Activated CD4-positive, alpha-beta T cell treated with anti-CD3 and anti-CD28 coated beads, Interleukin-2, amount 10 ng/mL, durations not matched to agents 24 days and 14 days (primary cell): ENCODE results near the gene CABP1. TPM values are rescaled to one million over a fixed set of nuclear protein-coding genes. Genes with fewer than 3 reads are reported as not detected.

Experiments
- DNase-seq: peaks from one replicate; pipeline ENCODE4 v3.0.0; 2022
- H3K27ac Mint-ChIP-seq: one replicate; pipeline ENCODE4 v1.8.0; 2022; ENCODE audit warnings: mild to moderate bottlenecking, mixed read lengths
- H3K27me3 Mint-ChIP-seq: one replicate; pipeline ENCODE4 v1.8.0; 2022; ENCODE audit warnings: mixed read lengths
- H3K36me3 Mint-ChIP-seq: one replicate; pipeline ENCODE4 v1.8.0; 2022; ENCODE audit warnings: low read depth, mild to moderate bottlenecking, mixed read lengths
- H3K4me1 Mint-ChIP-seq: one replicate; pipeline ENCODE4 v1.8.0; 2021; ENCODE audit warnings: mixed read lengths
- H3K4me3 Mint-ChIP-seq: one replicate; pipeline ENCODE4 v1.8.0; 2022; ENCODE audit warnings: mild to moderate bottlenecking, moderate library complexity, mixed read lengths
- H3K9me3 Mint-ChIP-seq: one replicate; pipeline ENCODE4 v1.8.0; 2021; ENCODE audit warnings: mixed read lengths
- intact Hi-C: fragments of 100-400 bp; cut with micrococcal nuclease; formaldehyde crosslinking; loops from one replicate; pipeline ENCODE4 v1.15.1; 2023
- total RNA-seq: library from RNA; stranded (reverse); gene quantifications from 2 replicates; pipeline ENCODE4 v1.2.3, GENCODE V29; 2022

CABP1 gene
- total RNA-seq, 1 donor from 2014 or later, result 0.16 TPM

DNA sequence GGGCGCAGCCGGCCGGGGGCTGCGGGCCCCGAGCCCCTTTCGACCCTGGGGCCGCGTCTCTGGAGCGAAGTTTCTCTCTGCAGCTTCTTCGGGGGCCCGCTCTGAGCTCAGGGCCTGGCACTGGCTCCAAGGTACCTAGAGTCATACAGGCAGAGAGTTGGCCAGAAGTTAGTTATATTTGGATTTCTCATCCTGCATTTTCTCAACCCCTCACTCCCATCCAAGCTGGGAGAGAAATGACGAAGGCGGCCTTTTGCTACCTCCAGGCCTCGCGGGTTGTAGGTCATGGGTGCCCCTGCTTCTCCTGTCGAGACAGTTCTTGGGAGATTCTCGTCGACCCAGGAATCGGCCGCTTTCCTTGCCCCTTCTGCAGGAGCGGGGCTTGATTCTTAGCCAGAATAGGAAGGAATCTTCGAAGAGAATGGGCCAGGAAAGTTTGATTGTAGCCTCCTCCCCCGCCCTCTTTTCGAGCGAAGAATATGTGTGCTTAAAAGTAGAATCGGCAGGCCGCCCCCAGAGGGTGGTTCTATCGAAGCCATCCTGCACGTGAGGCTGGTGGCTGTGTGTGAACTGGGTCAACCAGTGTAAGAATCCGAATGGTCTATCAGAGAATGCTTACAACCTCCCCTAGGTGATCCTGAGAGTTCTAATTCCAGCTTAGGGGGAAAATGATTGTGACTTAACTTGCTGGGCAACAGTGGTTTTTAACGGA is 47.3 kb downstream of the CABP1 start:
- Mint-ChIP-seq H3K4me1 (peaks cover 61% of the 10 kb centered on the region), H3K4me3 (peak overlapping the region; percentile 91), H3K27ac (peak overlapping the region; percentile 86), H3K36me3 (peaks cover 12% of the 10 kb centered on the region), H3K9me3 (no peaks in the 10 kb centered on the region), H3K27me3 (peaks cover 2% of the 10 kb centered on the region)
- intact Hi-C loops, result loop anchor here (1.0 to 5.0 kb wide), 5 partner anchors 24 to 940 kb away; partner anchors contain the start of genes COX6A1, DYNLL1 and ORAI1
- peak; percentile 78 for DNase-seq

DNA sequence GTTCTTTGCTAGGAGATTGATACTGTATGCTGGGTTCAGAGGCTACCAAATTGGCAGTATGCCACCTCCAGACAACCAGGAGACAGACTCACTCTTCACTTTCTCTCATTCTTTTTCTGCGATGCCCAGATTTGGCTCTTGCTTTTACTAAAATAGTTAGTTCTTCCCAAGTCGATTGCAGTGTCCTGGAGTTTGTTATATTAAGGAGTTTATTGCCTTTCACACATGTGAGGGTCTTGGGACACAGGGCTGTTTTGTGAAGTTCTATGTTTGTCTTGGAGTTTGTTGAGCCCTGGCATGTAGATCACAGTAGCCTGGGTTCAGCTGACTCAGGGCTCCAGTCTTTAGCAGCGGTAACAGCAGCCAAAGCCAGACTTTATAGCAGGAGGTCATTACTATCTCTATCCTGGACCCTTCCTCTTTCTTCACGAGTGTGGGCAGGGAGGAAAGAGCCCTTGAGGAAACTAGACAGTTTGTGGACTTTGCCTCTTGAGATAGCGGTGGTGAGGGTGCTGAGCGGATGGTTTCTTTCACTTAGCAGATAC is 48.2 kb downstream of the CABP1 start:
- H3K27ac Mint-ChIP-seq, result peak overlapping the region; percentile 86
- H3K4me3 Mint-ChIP-seq, result peak overlapping the region; percentile 91
- DNase-seq, result peak; percentile 69
- H3K27me3 Mint-ChIP-seq, result peaks cover 2% of the 10 kb centered on the region
- peaks cover 63% of the 10 kb centered on the region for H3K4me1 Mint-ChIP-seq
- H3K9me3 Mint-ChIP-seq, result no peaks in the 10 kb centered on the region
- peaks cover 18% of the 10 kb centered on the region for H3K36me3 Mint-ChIP-seq
- intact Hi-C loops, result loop anchor here (1.0 to 5.0 kb wide), 3 partner anchors 23 to 939 kb away; partner anchors contain the start of genes COX6A1 and ORAI1

DNA sequence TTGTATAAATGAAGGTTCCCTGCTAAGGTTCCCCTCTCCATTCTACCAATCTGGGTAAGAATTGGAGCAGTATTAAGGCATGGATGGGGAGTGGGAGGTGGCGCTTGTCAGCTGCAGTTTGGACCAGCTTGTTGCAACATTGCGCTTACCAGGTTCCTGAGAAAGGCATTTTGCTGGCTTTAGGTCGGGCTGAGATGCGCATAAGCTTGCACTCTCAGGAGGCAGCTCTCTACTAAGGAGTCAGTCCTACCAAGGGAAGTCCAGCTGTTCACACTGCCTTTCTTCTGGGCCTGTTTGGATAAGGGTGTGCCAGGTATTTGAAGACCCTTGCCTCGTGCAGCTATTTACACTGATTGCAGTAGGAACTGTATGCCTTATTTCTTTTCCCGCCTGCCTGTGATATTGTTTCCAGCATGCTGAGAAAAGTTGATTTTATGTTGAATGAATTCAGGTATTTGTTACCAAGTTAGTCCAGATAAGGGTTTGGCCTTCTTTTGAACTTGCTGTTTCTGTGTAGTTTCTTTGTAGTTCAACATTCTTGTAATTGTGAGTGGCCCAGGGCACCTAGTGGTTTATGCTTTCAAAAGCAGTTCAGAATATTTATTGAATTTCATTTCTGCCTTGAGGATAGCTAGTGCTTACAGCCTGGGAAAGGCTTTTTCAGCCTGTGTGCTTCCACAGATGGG is 49.1 kb downstream of the CABP1 start:
- Mint-ChIP-seq H3K27me3 (peaks cover 2% of the 10 kb centered on the region), H3K36me3 (peaks cover 26% of the 10 kb centered on the region), H3K4me1 (peaks cover 64% of the 10 kb centered on the region), H3K27ac (no peak overlapping the region), H3K9me3 (no peaks in the 10 kb centered on the region), H3K4me3 (peak overlapping the region; percentile 91)
- intact Hi-C loops, result loop anchor here (5.0 kb wide), 2 partner anchors 252 to 938 kb away; partner anchors contain the start of genes COX6A1 and ORAI1
- DNase-seq, result no peak

DNA sequence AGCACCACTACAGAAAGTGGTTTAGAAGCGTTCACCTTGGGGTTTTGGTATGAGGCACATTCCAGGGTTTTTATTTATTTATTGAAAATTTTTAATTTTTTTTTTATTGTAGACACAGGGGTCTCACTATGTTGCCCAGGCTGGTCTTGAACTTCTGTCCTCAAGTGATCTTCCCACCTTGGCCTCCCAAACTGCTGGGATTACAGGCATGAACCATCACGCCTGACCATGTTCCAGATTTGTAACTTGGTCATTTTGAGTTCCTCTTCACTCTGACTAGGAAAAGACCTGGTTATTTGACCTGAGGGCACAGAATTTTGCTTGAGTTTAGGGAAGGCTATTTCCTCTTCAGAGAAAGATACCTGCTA is 49.6 kb downstream of the CABP1 start:
- Mint-ChIP-seq H3K36me3 (peaks cover 31% of the 10 kb centered on the region), H3K9me3 (no peaks in the 10 kb centered on the region), H3K4me1 (peaks cover 59% of the 10 kb centered on the region), H3K27ac (no peak overlapping the region), H3K4me3 (no peak overlapping the region), H3K27me3 (peaks cover 2% of the 10 kb centered on the region)
- DNase-seq, result no peak
- intact Hi-C loops, result no loop called here

DNA sequence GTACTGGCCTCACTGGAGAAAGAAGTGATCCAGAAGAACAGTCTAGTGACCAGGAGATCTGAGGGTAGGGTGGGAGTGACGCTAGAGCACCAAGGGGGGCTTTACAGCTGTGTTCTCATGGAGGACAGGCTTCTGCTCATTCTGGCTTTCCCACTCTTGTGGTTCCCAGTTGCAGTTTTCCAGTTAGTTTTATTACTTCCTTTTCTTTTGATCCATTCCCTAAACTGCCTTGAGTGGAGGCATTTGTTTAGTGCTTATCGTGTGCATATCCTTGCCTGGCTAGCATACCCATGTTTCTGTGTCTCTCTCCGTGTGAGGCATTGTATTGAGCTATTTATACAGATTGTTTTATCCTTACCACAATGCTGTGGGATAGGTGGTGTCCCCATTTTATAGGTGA is 50.6 kb downstream of the CABP1 start:
- H3K27ac Mint-ChIP-seq, result no peak overlapping the region
- intact Hi-C loops, result no loop called here
- no peak for DNase-seq
- peaks cover 55% of the 10 kb centered on the region for H3K4me1 Mint-ChIP-seq
- H3K27me3 Mint-ChIP-seq, result peaks cover 2% of the 10 kb centered on the region
- H3K9me3 Mint-ChIP-seq, result no peaks in the 10 kb centered on the region
- peaks cover 37% of the 10 kb centered on the region for H3K36me3 Mint-ChIP-seq
- H3K4me3 Mint-ChIP-seq, result no peak overlapping the region

DNA sequence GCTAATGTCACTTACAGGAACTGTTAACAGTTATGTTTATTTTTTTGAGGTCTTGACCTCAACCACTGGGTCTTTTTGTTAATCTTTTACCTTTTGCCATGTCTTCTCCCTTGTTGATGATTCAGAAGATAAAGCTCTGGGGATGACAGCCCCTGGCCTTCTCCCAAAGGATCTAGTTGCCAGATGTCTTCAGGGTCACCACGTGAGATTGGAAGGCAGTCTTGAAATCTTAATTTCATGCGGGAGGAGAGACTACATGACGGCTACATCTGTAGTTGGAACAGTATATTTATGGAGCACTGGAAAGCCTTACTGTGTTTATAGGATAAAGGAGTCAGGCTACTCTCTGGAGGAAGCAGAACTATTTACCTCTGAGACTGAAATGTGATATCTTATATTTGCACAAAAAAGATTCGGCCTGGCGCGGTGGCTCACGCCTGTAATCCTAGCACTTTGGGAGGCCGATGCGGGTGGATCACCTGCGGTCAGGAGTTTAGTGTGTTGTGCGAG is 52.2 kb downstream of the CABP1 start:
- Mint-ChIP-seq H3K27ac (peak overlapping the region; percentile 81), H3K9me3 (no peaks in the 10 kb centered on the region), H3K27me3 (no peaks in the 10 kb centered on the region), H3K4me3 (peak overlapping the region; percentile 35), H3K36me3 (peaks cover 50% of the 10 kb centered on the region), H3K4me1 (peaks cover 57% of the 10 kb centered on the region)
- DNase-seq, result no peak
- intact Hi-C loops, result no loop called here

DNA sequence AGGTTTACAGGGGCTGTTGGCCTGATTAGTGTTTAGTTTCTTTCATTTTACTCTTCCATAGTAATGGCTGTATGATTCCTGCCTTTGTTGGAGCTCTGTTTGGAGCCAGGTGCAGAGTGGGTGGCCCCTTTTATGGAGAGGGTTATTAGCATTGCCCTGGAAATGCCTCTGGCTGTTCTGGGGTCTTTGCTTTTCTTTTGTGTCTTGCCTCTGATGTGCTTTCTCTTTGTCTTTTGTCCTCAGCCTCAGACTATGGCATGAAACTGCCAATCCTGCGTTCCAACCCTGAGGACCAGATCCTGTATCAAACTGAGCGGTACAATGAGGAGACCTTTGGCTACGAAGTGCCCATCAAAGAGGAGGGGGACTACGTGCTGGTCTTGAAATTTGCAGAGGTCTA is 53.4 kb downstream of the CABP1 start:
- intact Hi-C loops, result no loop called here
- Mint-ChIP-seq H3K27ac (peak overlapping the region; percentile 38), H3K36me3 (peaks cover 59% of the 10 kb centered on the region), H3K9me3 (no peaks in the 10 kb centered on the region), H3K4me3 (no peak overlapping the region), H3K27me3 (no peaks in the 10 kb centered on the region), H3K4me1 (peaks cover 50% of the 10 kb centered on the region)
- DNase-seq, result no peak

DNA sequence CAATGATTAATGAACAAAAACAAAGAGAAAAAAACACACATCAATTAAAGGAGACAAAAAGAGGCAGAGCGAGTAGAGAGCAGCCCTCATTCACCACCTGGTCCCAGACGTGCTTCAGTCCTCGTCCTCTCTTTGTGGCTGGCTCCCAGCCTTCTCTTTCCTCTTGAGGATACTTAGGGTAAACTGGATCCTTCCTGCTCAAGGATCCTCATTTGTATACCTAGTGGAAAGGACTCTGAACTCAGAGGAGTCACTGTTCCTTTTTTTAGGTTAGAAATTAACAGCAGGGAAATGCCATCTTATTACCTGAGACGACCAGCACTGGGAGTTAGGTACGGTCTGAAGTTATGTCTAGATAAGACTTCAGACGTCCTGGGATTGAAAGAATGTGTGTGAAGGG is 56.2 kb downstream of the CABP1 start:
- Mint-ChIP-seq H3K27me3 (no peaks in the 10 kb centered on the region), H3K9me3 (no peaks in the 10 kb centered on the region), H3K4me1 (peaks cover 27% of the 10 kb centered on the region), H3K27ac (no peak overlapping the region), H3K4me3 (no peak overlapping the region), H3K36me3 (peaks cover 76% of the 10 kb centered on the region)
- no peak for DNase-seq
- intact Hi-C loops, result no loop called here

DNA sequence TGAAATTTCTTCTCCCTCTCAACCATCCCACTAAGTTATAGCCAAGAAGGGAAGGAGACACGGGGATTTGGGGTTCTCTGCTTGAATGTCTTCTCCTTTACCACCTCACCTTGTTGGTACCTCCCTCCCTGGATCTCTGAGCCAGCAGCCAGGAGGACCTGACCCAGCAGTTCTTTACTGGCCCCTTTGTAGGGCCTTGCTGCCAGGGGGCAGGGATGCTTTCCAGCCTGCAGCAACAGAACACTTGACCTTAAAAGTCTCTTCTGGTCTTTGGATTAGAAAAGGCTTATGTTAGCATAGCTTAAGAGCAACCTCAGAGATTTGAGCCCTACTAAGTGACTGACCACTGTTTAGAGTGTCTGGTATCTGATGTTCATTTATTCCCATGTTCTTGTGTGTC is 56.9 kb downstream of the CABP1 start:
- Mint-ChIP-seq H3K36me3 (peaks cover 75% of the 10 kb centered on the region), H3K9me3 (no peaks in the 10 kb centered on the region), H3K4me3 (no peak overlapping the region), H3K27me3 (no peaks in the 10 kb centered on the region), H3K4me1 (peaks cover 22% of the 10 kb centered on the region), H3K27ac (no peak overlapping the region)
- no peak for DNase-seq
- intact Hi-C loops, result no loop called here

DNA sequence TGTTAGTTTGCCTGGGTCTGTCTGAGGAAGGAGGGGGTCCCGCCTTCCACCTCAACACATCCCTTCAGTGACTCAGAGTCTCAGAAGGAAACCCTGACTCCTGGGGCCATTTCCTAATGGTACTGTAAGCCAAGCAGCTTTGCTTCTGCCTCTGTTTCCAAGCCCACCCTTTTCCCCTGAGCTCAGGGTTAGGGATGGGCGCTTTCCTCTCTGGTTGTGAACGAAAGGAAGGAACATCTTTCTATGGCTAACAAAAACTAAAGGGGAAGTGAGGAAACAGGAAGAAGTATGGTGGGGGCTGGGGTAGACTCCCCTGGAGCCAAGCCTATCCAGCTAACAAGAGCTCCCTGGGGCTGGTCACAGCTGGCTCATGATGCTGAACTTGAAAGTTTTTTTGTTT is 58.2 kb downstream of the CABP1 start:
- peaks cover 11% of the 10 kb centered on the region for H3K4me1 Mint-ChIP-seq
- H3K9me3 Mint-ChIP-seq, result no peaks in the 10 kb centered on the region
- H3K36me3 Mint-ChIP-seq, result peaks cover 71% of the 10 kb centered on the region
- no peak for DNase-seq
- intact Hi-C loops, result no loop called here
- no peak overlapping the region for H3K4me3 Mint-ChIP-seq
- H3K27me3 Mint-ChIP-seq, result no peaks in the 10 kb centered on the region
- no peak overlapping the region for H3K27ac Mint-ChIP-seq

DNA sequence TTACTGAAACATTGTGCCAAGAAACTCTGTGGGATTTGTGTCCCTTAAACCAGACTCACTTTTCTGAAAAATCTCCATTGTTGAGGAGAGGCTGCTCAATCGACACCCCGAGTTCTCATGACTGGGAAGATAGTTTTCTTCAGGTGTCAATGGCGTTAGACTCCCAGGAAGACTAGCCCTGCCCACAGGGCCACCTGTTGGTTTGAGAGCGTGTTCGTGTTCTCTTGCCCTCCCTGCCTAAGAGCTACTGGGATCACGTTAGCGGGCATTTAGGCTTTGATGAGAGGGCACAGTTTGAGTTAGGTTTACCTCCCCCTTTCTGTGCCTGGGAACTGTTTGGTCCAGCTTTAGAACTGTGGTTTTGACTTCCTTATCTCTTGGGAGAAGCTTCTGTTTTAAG is 59.1 kb downstream of the CABP1 start:
- H3K4me1 Mint-ChIP-seq, result peaks cover 7% of the 10 kb centered on the region
- DNase-seq, result no peak
- H3K36me3 Mint-ChIP-seq, result peaks cover 63% of the 10 kb centered on the region
- no peak overlapping the region for H3K27ac Mint-ChIP-seq
- H3K27me3 Mint-ChIP-seq, result no peaks in the 10 kb centered on the region
- intact Hi-C loops, result no loop called here
- H3K4me3 Mint-ChIP-seq, result no peak overlapping the region
- H3K9me3 Mint-ChIP-seq, result no peaks in the 10 kb centered on the region

DNA sequence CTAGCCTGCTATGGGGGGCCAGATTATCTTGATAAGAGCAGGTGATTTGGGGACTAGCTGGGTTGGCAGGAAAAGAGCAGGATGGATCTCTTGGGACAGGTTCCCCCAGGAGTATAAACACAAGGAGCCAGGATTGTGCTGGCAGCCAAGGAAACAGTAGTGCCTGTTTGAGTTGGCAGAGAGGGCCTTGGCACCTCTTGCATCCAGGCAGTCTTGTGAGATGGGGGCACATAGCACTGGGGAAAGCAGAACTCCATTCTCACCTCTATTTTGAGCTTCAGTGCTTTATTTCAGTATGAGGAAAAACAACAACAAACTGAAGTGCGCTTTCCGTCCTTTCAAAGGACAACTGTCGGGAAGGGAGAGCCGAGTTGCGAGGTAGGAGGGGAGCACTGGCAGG is 60.5 kb downstream of the CABP1 start:
- no peak for DNase-seq
- Mint-ChIP-seq H3K4me3 (no peak overlapping the region), H3K27ac (no peak overlapping the region), H3K36me3 (peaks cover 58% of the 10 kb centered on the region), H3K4me1 (peaks cover 7% of the 10 kb centered on the region), H3K27me3 (no peaks in the 10 kb centered on the region), H3K9me3 (no peaks in the 10 kb centered on the region)
- intact Hi-C loops, result no loop called here

DNA sequence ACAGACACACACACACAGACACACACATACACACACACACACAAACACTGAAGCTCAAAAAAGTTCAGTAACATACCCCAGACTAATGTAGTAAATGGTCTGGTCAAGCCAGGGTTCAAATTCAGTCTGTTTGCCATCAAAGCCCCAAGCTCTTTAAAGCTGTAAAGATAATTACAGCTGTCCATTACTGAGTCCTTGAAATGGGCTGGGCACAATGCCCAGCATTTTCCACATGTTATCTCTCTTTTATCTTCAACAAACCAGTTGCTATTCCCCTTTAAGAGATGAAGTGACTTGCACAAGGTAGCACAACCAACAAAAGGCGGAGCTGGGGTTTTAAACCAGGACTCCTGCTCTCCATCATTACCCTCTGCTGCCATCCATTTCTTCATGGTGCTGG is 62.2 kb downstream of the CABP1 start:
- peaks cover 41% of the 10 kb centered on the region for H3K36me3 Mint-ChIP-seq
- H3K4me3 Mint-ChIP-seq, result no peak overlapping the region
- no peak overlapping the region for H3K27ac Mint-ChIP-seq
- intact Hi-C loops, result no loop called here
- no peaks in the 10 kb centered on the region for H3K9me3 Mint-ChIP-seq
- peaks cover 5% of the 10 kb centered on the region for H3K4me1 Mint-ChIP-seq
- no peak for DNase-seq
- H3K27me3 Mint-ChIP-seq, result no peaks in the 10 kb centered on the region

DNA sequence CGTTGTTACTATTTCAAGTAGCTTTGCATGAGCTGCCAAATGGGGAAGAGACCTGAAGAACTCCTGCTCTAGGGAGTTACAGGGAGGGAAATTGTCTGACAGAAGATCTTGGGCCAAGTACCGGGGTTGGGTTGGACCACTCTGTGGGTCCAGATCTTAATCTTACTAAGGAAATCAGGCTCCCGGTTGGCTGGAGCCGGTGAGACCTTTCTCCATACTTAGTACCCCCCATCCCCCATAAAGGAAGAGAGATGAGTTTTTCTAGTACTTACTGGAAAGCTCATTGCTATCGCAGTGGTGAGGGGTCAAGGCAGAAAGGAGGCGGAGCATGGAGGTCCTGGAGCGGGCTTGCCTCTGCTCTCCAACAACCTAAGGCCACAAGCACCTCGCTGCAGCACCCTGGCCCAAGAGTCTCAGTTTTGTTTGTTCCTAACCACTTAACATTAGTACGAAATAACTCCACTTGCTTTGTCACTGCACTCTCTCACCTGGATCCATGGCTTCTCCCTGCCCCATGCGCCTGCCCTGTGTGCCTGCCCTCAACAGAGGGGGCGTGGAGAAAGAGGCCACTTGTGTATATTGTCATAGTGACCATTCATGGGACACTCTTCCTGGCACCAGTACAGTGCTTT is 63.0 kb downstream of the CABP1 start:
- no peak for DNase-seq
- H3K36me3 Mint-ChIP-seq, result peaks cover 34% of the 10 kb centered on the region
- intact Hi-C loops, result no loop called here
- H3K27ac Mint-ChIP-seq, result no peak overlapping the region
- H3K4me3 Mint-ChIP-seq, result no peak overlapping the region
- no peaks in the 10 kb centered on the region for H3K27me3 Mint-ChIP-seq
- peaks cover 2% of the 10 kb centered on the region for H3K4me1 Mint-ChIP-seq
- no peaks in the 10 kb centered on the region for H3K9me3 Mint-ChIP-seq
